Upper lobe of left lung (tissue), 6 donors: Measurements from ENCODE around the gene DOCK1. TPM values are rescaled to one million over a fixed set of nuclear protein-coding genes. Genes with fewer than 3 reads are reported as not detected.

Experiments
- ATAC-seq, 2 donors: fragments of 200-7000 bp; cut with Tn5 transposase; one replicate each; pipeline ENCODE4 v1.9.1; 2022; ENCODE audit warnings: mild to moderate bottlenecking in 2 of 2, moderate library complexity in 2 of 2; ENCODE audit not compliant: low FRiP score in 2 of 2
- DNase-seq, 2 donors: peaks; one replicate each; pipeline ENCODE4 v3.0.0-alpha.2; 2019 to 2020
- H3K27ac ChIP-seq, 4 donors: fragments of 200-600 bp; sonication (generic); one replicate each; pipeline ENCODE4 v1.5.1; 2016 to 2019
- H3K27me3 ChIP-seq, 4 donors: fragments of 200-600 bp; sonication (generic); one replicate each; pipeline ENCODE4 v1.5.1; 2017 to 2019
- H3K36me3 ChIP-seq, 4 donors: fragments of 200-600 bp; sonication (generic); one replicate each; pipeline ENCODE4 v1.5.1; 2016 to 2019
- H3K4me1 ChIP-seq, 4 donors: fragments of 200-600 bp; sonication (generic); one replicate each; pipeline ENCODE4 v1.5.1; 2018 to 2019
- H3K4me3 ChIP-seq, 4 donors: fragments of 200-600 bp; sonication (generic); one replicate each; pipeline ENCODE4 v1.5.1; 2017 to 2019; ENCODE audit warnings: mild to moderate bottlenecking in 2 of 4, moderate library complexity in 1 of 4
- H3K9me3 ChIP-seq, 4 donors: fragments of 200-600 bp; sonication (generic); one replicate each; pipeline ENCODE4 v1.5.1; 2018 to 2019
- CTCF ChIP-seq, 6 experiments: fragments of 450-650 bp in 4 of 6; fragments of 200-600 bp in 2 of 6; sonication (generic) in 2 of 6; IDR thresholded peaks; one replicate each; pipeline ENCODE4 v1.5.1; 2016 to 2019; ENCODE audit warnings: antibody characterized with exemption in 6 of 6
- EP300 ChIP-seq, 4 donors: sonication (generic); formaldehyde crosslinking; IDR thresholded peaks; one replicate each; pipeline ENCODE4 v1.5.1; 2017; ENCODE audit warnings: antibody characterized with exemption in 4 of 4, control low read depth in 2 of 4
- POLR2A ChIP-seq, 4 donors: fragments of 450-650 bp; IDR thresholded peaks; one replicate each; pipeline ENCODE4 v1.5.1; 2016 to 2017; ENCODE audit warnings: antibody characterized with exemption in 4 of 4, mild to moderate bottlenecking in 2 of 4
- POLR2AphosphoS5 ChIP-seq, 2 donors: sonication (generic); formaldehyde crosslinking; IDR thresholded peaks; one replicate each; pipeline ENCODE4 v1.5.1; 2017; ENCODE audit warnings: antibody characterized with exemption in 2 of 2
- WGBS, 2 donors: methylation state at CpG; one replicate each; pipeline ENCODE4 v1.1.5; 2017 to 2018; 5-methylcytosine and 5-hydroxymethylcytosine counted together
- total RNA-seq, 6 donors: library from RNA; depleted of rRNA in 4 of 6; stranded (reverse); fragments of >200 nt in 4 of 6; gene quantifications; one replicate each; pipeline versions ENCODE4 v1.1.0 to v1.2.1, GENCODE V29; 2016 to 2021
- donor health status: DM: no; HTN: no; CAD: no; lungs with moderate emphysema.
- donor health status: DM: no; HTN: yes; CAD: no; lungs with severe emphysema.

The DOCK1 gene
- total RNA-seq, 6 donors from 2014 or later = 37.5 to 63.9 (median 45.8) TPM

DNA sequence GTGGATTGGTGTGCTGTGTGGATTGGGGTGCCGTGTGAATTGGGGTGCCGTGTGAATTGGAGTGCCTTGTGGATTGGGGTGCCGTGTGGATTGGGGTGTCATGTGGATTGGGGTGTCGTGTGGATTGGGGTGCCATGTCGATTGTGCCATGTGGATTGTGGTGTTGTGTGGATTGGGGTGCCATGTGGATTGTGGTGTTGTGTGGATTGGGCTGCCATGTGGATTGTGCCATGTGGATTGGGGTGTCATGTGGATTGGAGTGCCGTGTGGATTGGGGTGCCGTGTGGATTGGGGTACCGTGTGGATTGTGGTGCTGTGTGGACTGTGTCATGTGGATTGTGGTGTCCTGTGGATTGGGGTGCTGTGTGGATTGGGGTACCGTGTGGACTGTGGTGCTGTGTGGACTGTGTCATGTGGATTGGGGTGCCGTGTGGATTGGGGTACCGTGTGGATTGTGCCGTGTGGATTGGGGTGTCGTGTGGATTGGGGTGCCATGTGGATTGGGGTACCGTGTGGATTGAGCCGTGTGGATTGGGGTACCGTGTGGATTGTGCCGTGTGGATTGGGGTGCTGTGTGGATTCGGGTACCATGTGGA lies 523.3 kb downstream of the DOCK1 start:
- DNase-seq (no peak), ATAC-seq (no peak)
- Histone ChIP-seq H3K27me3 (no peaks in the 10 kb centered on the region), H3K4me3 (no peak overlapping the region), H3K36me3 (peaks cover 6 to 44% (median 23%) of the 10 kb centered on the region in 4 donors), H3K9me3 (no peaks in the 10 kb centered on the region), H3K27ac (no peak overlapping the region), H3K4me1 (no peaks in the 10 kb centered on the region)
- TF ChIP-seq POLR2A (IDR thresholded peaks at IDR 0.05) (no peak), EP300 (IDR thresholded peaks at IDR 0.05) (no peak), CTCF (IDR thresholded peaks at IDR 0.05) (no peak)
- WGBS, 2 donors = 88 to 91% methylated on average over 18 of the region's 18 CpGs

DNA sequence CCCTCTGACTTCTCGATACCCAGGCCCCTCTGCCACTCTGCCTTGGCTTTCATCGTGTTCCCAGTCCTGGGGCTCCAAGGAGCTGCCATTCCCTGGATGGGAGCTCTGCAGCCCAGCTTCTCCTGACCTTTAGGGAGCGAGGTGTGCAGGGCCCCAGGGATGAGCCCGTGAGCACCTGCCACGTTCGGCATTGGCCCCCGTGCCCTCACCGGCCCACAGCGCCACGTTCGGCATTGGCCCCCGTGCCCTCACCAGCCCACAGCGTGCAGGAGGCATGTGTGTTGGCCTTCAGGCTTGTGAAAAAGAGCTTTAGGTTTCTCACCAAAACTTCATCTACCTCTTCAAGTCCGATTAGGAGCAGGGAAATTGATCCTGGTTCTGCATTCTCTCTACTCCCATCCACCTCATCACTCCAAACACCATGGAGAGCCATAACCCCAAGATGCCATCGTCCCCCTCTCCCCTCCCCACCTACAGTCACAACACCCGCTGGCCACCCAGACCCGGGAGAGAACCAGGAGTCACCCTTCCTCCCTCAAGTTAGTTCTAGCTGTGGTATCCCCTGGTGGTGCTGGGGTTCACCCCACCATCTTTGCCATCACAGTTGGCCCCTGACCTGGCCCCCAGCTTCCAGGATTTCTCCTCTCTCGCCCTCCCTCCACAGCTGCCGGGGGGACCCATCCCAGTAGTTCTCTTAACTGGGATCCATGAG lies 524.5 kb downstream of the DOCK1 start:
- 92 to 96% methylated on average over 14 to 19 of the region's 19 CpGs for WGBS, 2 donors
- DNase-seq (no peak), ATAC-seq (no peak)
- H3K4me1 ChIP-seq = no peaks in the 10 kb centered on the region
- TF ChIP-seq POLR2A (IDR thresholded peaks at IDR 0.05) (no peak), EP300 (IDR thresholded peaks at IDR 0.05) (no peak), POLR2AphosphoS5 (IDR thresholded peaks at IDR 0.05) (no peak), CTCF (IDR thresholded peaks at IDR 0.05) (no peak)
- H3K4me3 ChIP-seq = no peak overlapping the region
- H3K36me3 ChIP-seq = peaks cover 6 to 42% (median 23%) of the 10 kb centered on the region in 4 donors
- H3K27ac ChIP-seq = no peak overlapping the region
- no peaks in the 10 kb centered on the region for H3K27me3 ChIP-seq
- H3K9me3 ChIP-seq = no peaks in the 10 kb centered on the region

- no peaks in the 10 kb centered on the region for H3K9me3 ChIP-seq
- H3K4me3 ChIP-seq = no peak overlapping the region
- DNase-seq (no peak), ATAC-seq (no peak)
- no peaks in the 10 kb centered on the region for H3K4me1 ChIP-seq
- peaks cover 6 to 31% (median 16%) of the 10 kb centered on the region in 4 donors for H3K36me3 ChIP-seq
- H3K27ac ChIP-seq = no peak overlapping the region
- WGBS, 2 donors = 90 to 96% methylated on average over 5 to 8 of the region's 8 CpGs
- no peaks in the 10 kb centered on the region for H3K27me3 ChIP-seq
- TF ChIP-seq EP300 (IDR thresholded peaks at IDR 0.05) = no peak
- no peak for TF ChIP-seq POLR2AphosphoS5 (IDR thresholded peaks at IDR 0.05)
- TF ChIP-seq CTCF (IDR thresholded peaks at IDR 0.05) = no peak
- TF ChIP-seq POLR2A (IDR thresholded peaks at IDR 0.05) = no peak
Measured at GRCh38 chr10:127431525-127431924, 526.3 kb downstream of the DOCK1 start.

DNA sequence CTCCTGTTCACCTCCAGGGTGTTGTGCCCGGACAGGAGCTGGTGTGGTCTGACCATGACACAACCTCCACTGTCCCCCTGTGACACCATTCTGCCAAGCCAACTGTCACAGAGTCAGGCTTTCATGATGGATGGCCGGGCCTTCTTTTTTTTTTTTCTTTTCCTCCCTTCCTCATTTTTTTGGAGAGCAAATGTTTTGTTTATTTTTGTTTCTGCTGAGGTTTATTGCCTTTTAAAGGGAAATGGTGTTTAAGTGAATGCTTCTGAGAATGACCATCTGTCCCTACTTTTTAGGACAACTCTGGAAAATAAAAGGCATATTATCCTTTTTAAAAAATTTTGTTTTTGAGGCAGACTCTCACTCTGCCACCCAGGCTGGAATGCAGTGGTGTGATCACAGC lies 528.8 kb downstream of the DOCK1 start:
- Histone ChIP-seq H3K4me3 (no peak overlapping the region), H3K36me3 (peaks cover 3 to 28% (median 8%) of the 10 kb centered on the region in 4 donors), H3K27me3 (no peaks in the 10 kb centered on the region), H3K27ac (no peak overlapping the region), H3K9me3 (no peaks in the 10 kb centered on the region), H3K4me1 (no peaks in the 10 kb centered on the region)
- TF ChIP-seq EP300 (IDR thresholded peaks at IDR 0.05) (no peak), CTCF (IDR thresholded peaks at IDR 0.05) (no peak), POLR2A (IDR thresholded peaks at IDR 0.05) (no peak), POLR2AphosphoS5 (IDR thresholded peaks at IDR 0.05) (no peak)
- no peak for ATAC-seq
- DNase-seq = no peak
- WGBS, 2 donors = 64 to 68% methylated on average over 2 of the region's 2 CpGs
